Fibroblast of skin of abdomen (primary cell): ENCODE data around the gene RGS10.
"Not testable (repeated sequence)": the region's sequence is repeated elsewhere in the genome, so short reads cannot be mapped to it uniquely, and the experiment has no call there.

Experiments
- DNase-seq: peaks from one replicate; pipeline ENCODE4 v3.0.0-alpha.2; 2013

The RGS10 gene

GRCh38 chr10:119466655-119467054 lies 75.9 kb downstream of the RGS10 start:
- no peak for DNase-seq

- DNase-seq, result no peak
These were observed 76.4 kb downstream of the RGS10 start for GRCh38 chr10:119466076-119466475.

GRCh38 chr10:119465085-119465484 lies 77.4 kb downstream of the RGS10 start:
- DNase-seq, result no peak

- DNase-seq, result not testable (repeated sequence)
These were observed 79.3 kb downstream of the RGS10 start for GRCh38 chr10:119463195-119463594.

- no peak for DNase-seq
These were observed 79.7 kb downstream of the RGS10 start for GRCh38 chr10:119462773-119463172.

- no peak for DNase-seq
These were observed 80.6 kb downstream of the RGS10 start for GRCh38 chr10:119461923-119462322.

GRCh38 chr10:119461380-119461779 lies 81.1 kb downstream of the RGS10 start:
- DNase-seq, result no peak

GRCh38 chr10:119460369-119461195 lies 81.9 kb downstream of the RGS10 start:
- no peak for DNase-seq

GRCh38 chr10:119459681-119460340 lies 82.7 kb downstream of the RGS10 start:
- no peak for DNase-seq

- no peak for DNase-seq
These were observed 84.4 kb downstream of the RGS10 start for GRCh38 chr10:119457966-119458766.

- DNase-seq, result no peak
These were observed 86.1 kb downstream of the RGS10 start for GRCh38 chr10:119456435-119456810.

- no peak for DNase-seq
These were observed 86.7 kb downstream of the RGS10 start for GRCh38 chr10:119455609-119456434.

- DNase-seq, result no peak
These were observed 87.5 kb downstream of the RGS10 start for GRCh38 chr10:119454990-119455389.

- DNase-seq, result no peak
These were observed 88.2 kb downstream of the RGS10 start for GRCh38 chr10:119454316-119454715.

- no peak for DNase-seq
These were observed 89.2 kb downstream of the RGS10 start for GRCh38 chr10:119453313-119453712.

GRCh38 chr10:119452396-119452795 lies 90.1 kb downstream of the RGS10 start:
- DNase-seq, result no peak

GRCh38 chr10:119451300-119451896 lies 91.1 kb downstream of the RGS10 start:
- DNase-seq, result no peak

- DNase-seq, result peak; percentile 27
These were observed 91.8 kb downstream of the RGS10 start for GRCh38 chr10:119450606-119451299.
